RWPE1 (cell line): ENCODE data around the gene SLC35E3.

Experiments
- CTCF ChIA-PET: fragments of 350-600 bp; sonication (Branson Sonifier 250); formaldehyde crosslinking; extraction: SDS; loops from one replicate; lab custom pipeline; 2021; lab: Yijun Ruan, JAX
- POLR2A ChIA-PET: fragments of 400-600 bp; formaldehyde crosslinking; extraction: SDS; loops from one replicate; lab custom pipeline; 2020; ENCODE audit warnings: antibody characterized with exemption; ENCODE audit not compliant: low non-redundant PET; lab: Yijun Ruan, JAX
- DNase-seq: peaks from one replicate; pipeline ENCODE4 v3.0.0; 2012; ENCODE audit warnings: low spot score
- H3K27ac ChIP-seq: fragments of 450-650 bp; 2 replicates; pipeline ENCODE4 v1.5.1; 2017
- TF ChIP-seq, protein P1 (sequence below): fragments of 450-650 bp; conservative IDR thresholded peaks from 2 replicates; pipeline ENCODE4 v1.5.1; 2017; ENCODE audit warnings: low read depth, mild to moderate bottlenecking

SLC35E3 gene

DNA sequence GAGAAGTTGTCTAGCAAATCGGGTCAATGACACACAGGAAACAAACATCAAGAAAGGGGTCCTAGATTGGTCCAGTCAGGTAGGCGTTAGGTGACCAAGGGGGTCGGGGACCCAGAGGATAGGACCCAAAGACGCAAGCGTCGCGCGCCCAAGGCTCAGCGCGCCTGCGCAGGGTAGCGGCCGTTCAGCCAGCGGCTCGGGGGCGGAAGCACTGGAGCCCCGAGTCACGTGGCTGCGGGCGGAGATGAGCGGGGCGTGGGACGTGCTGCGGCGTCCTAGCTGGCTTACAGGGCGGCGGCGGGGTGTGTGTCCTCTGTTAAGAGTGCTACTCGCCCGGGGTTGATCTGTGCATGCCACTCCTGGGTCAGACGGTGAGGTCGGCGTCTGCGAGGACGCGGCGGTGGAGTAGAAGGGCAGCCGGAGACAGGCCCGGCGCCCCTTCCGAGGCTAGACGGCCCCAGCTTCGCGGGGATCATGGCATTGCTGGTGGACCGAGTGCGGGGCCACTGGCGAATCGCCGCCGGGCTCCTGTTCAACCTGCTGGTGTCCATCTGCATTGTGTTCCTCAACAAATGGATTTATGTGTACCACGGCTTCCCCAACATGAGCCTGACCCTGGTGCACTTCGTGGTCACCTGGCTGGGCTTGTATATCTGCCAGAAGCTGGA lies at the start of gene SLC35E3:
SLC35E3 (plus strand) TSS at position 273 of the 668 bp plus-strand sequence; CDS start at position 475, 202 bp downstream.
- DNase-seq, result peak; percentile 95
- TF ChIP-seq, protein P1, sequence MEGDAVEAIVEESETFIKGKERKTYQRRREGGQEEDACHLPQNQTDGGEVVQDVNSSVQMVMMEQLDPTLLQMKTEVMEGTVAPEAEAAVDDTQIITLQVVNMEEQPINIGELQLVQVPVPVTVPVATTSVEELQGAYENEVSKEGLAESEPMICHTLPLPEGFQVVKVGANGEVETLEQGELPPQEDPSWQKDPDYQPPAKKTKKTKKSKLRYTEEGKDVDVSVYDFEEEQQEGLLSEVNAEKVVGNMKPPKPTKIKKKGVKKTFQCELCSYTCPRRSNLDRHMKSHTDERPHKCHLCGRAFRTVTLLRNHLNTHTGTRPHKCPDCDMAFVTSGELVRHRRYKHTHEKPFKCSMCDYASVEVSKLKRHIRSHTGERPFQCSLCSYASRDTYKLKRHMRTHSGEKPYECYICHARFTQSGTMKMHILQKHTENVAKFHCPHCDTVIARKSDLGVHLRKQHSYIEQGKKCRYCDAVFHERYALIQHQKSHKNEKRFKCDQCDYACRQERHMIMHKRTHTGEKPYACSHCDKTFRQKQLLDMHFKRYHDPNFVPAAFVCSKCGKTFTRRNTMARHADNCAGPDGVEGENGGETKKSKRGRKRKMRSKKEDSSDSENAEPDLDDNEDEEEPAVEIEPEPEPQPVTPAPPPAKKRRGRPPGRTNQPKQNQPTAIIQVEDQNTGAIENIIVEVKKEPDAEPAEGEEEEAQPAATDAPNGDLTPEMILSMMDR, result no peak
- H3K27ac ChIP-seq, result peak within 1 kb of the TSS; percentile 87
- CTCF ChIA-PET, result interaction anchor here (0.7 kb wide), 1 partner anchor 10 kb away, joined by 3 read pairs; no protein-coding TSS in a partner anchor
- POLR2A ChIA-PET, result interaction anchor here (1.0 kb wide), 1 partner anchor 62 kb away, joined by 3 read pairs; the partner anchor contains the start of gene MDM2

DNA sequence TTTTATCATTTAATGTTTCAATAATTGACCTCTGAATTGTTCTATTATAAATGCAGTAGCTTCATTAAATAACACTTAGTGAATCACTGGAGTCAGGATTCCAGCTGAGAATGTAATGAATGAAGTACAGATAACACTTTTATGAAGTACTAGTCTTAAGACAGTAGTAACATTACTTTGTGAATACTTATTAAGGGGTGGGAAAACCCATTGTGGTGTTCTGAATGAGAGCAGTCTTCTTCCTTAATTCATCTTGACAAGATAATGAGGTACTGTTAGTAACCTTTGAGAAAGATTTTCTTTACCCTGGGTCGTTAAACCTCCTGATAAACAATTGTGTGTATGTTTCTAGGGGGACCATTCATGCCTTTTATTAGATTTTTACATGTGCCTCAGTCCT lies 46.5 kb upstream of the SLC35E3 start:
- DNase-seq, result no peak
- TF ChIP-seq, protein P1, result no peak
- CTCF ChIA-PET, result no interaction called here
- no peak overlapping the region for H3K27ac ChIP-seq
- POLR2A ChIA-PET, result no interaction called here

DNA sequence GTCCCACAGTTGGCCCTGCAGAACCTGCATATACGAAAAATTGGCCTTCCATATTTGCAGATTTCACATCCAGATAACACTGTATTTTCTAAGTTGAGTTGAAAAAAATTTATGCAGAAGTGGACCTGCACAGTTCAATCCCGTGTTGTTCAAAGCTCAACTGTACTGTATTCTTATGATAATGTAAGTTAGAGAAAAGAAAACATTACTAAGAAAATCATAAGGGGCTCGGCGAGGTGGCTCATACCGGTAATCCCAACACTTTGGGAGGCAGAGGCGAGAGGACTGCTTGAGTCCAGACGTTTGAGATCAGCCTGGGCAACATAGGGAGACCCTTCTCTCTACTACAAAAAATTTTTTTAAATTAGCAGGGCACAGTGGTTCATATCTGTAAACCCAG lies 18.2 kb upstream of the SLC35E3 start:
- no peak for DNase-seq
- TF ChIP-seq, protein P1, result no peak
- H3K27ac ChIP-seq, result no peak overlapping the region
- ChIA-PET CTCF (interaction anchor here (0.7 kb wide), 1 partner anchor 1420 kb away, joined by 3 read pairs; no protein-coding TSS in a partner anchor), POLR2A (no interaction called here)

DNA sequence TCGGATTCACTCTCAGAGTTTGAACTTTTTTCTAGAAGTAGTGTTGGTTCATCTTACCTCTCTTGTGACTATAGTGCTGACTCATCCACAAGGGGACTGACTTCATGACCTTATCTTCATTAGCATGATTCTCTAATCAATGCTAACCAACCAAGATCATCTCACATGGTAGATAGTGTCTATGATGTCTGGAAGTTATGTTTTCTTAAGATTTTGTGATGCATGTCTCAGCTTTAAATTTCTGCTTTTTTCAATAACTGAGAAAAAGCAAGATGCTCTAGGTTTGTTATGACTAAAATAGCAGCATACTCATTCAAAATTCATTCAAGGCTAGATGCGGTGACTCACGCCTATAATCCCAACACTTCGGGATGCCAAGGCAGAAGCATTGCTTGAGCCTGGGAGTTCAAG lies 12.3 kb upstream of the SLC35E3 start:
- TF ChIP-seq, protein P1, result no peak
- POLR2A ChIA-PET, result no interaction called here
- no peak overlapping the region for H3K27ac ChIP-seq
- CTCF ChIA-PET, result interaction anchor here (0.6 kb wide), 1 partner anchor 369 kb away, joined by 3 read pairs; no protein-coding TSS in a partner anchor
- no peak for DNase-seq

DNA sequence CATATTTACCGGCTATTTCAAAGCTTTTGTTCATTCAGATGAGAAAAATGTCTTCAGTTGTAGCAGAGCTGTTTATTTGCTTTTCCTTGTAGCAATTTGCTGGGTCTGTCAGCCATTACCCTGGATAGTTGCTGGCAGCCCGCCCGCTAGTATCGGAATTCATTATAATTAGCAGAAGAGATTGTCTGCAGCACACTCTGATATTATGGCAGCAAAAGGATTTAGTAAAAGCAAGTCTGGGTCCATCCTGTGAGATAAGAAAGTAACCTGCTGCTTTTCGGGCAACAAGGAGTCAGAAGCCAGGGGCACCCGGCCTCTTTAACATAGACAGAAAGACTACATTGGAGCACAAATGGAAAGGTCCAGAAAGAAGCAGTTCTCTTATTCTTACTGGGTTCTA lies 6.1 kb upstream of the SLC35E3 start:
- H3K27ac ChIP-seq, result no peak overlapping the region
- TF ChIP-seq, protein P1, result no peak
- CTCF ChIA-PET, result interaction anchor here (0.7 to 0.9 kb wide), 2 partner anchors 69 to 127 kb away, joined by 3 to 4 read pairs; no protein-coding TSS in a partner anchor
- DNase-seq, result no peak
- POLR2A ChIA-PET, result no interaction called here

DNA sequence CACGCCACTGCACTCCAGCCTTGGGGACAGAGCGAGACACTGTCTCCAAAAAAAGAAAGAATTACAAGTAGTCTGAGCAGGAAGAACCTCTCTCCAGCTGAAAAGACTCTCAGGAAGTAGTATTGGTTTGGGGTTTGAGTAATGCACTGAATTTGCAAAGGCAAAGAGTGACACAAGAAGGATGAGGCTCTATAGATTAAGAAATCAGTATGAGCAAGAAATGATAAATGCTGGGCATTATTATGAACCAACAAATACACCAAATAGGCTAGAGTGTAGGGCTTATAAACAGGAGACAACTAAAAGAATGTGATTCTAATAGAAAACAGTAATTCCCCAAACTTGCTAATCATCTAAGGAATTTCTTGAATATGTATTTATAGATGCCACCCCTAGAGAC lies 2.6 kb upstream of the SLC35E3 start:
- no peak for DNase-seq

More for the DNA sequence above, 2.6 kb upstream of the SLC35E3 start:
- TF ChIP-seq, protein P1, result no peak
- CTCF ChIA-PET, result no interaction called here
- POLR2A ChIA-PET, result no interaction called here
- no peak overlapping the region for H3K27ac ChIP-seq
